Measurements from ENCODE around the gene PAEP. TPM values are rescaled to one million over a fixed set of nuclear protein-coding genes. Genes with fewer than 3 reads are reported as not detected.
"Not testable (repeated sequence)": the region's sequence is repeated elsewhere in the genome, so short reads cannot be mapped to it uniquely, and the experiment has no call there.

Gene PAEP
- total RNA-seq, 2 donors from 2014 or later, result not detected

GRCh38 chr9:135524130-135524861 is 37.3 kb upstream of the PAEP start:
- DNase-seq (no peak), ATAC-seq (no peak)
- intact Hi-C loops (cut with DNase I, micrococcal nuclease), result no loop called here

DNA sequence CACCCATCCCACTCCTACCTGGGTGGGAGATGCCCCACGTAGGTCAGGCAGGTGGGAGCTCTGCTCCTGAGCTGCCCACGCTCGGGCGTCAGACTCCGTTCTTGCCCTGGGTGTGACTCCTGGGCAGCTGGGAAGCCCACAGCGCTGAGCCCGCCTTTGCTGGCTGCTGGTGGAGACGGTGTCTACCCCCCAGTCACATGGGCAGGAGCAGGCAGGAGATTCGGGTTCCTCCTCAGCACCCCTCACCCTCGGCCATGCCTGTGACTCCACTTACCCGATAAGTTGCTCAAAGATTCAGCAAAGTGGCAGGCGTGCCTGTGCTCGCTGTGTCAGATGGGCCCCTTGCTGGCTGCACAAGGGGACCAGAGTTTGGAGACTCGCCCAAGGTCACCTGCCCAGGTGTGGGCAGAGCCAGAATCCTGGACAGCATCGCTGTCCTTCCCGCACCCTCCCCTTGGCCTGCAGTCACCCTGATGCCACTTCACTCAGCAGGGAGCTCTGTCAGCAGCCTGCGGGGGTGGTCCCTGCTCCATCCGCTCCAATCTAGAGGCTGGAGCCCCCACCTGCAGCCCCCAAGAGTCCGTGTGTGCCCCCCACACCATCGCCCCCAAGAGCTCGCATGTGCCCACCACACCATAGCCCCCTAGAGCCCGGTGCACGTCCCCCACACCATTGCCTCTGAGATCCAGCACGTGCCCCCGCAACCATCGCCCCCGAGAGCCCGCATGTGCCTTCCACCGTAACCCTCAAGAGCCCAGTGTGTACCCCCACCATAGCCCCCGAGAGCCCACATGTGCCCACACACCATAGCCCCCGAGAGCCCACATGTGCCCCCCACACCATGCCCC is 36.1 kb upstream of the PAEP start:
- no peak for DNase-seq
- intact Hi-C loops (cut with DNase I, micrococcal nuclease), result no loop called here
- no peak for ATAC-seq

- intact Hi-C loops (cut with DNase I, micrococcal nuclease), result no loop called here
- no peak for ATAC-seq
Measured at GRCh38 chr9:135526089-135526729, 35.3 kb upstream of the PAEP start.

DNA sequence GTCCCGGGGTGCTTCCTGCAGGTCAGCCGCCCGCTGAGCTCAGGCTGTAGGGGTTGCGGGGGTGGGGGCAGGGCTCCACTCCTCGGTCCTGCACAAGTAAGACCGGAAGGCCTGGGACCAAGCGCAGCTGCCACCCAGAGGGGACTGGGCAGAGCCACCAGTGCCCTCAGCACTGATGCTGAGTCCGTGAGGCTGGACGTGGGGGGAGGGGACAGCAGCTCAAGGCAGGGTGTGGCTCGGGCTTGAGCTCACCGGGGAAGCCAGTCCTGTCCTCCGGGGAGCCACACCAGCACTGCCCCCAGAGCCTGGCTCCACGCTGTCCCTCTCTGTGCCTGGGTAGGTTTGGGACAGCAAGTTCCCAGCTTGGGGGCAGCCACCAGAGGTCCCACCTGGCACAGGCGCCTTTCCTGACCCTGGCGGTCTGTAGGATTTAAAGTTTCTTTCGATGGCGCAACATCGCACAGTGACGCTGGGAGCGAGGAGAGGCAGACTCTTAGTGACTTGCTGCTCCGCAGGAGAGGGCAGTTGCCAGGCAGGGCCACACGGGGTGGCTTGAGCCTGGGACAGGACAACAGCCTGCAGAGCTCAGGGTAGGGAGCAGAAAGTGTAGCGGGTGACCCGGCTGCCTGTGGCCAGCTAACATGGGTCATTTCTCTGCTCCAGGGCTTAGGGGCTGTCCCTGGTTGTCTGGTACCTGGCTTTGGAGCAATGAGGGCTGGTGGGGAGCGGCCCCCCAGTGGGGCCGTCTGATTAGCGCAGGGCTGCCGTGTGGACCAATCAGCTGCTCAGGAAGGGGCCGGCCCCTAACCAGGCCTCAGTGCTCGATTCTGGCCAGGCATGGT is 34.6 kb upstream of the PAEP start:
- ATAC-seq, result no peak
- intact Hi-C loops (cut with DNase I, micrococcal nuclease), result no loop called here
- no peak for DNase-seq

More at GRCh38 chr9:135526089-135526729, 35.3 kb upstream of the PAEP start:
- DNase-seq, result no peak

DNA sequence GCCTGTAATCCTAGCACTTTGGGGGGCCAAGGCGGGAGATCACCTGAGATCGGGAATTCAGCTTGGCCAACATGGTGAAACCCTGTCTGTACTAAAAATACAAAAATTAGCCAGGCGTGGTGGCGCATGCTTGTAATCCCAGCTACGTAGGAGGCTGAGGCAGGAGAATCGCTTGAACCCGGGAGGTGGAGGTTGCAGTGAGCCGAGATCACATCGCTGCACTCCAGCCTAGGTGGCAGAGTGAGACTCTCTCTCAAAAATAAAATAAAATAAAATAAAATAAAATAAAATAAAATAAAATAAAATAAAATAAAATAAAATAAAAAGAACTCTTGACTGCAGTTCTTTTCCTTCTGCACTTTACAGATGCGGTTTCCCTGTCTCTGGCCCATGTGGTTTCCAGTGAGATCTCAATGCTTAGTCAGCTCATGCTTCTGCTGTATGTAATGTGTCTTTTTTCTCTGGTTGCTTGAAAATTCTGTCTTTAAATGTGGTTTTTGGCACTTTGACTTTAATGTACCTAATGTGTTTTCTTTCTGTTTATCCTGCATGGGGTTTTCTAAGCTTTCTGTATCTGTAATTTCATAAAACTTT is 32.6 kb upstream of the PAEP start:
- intact Hi-C loops (cut with DNase I, micrococcal nuclease); DNase-seq; ATAC-seq: not testable (repeated sequence)

GRCh38 chr9:135530146-135530545 is 31.4 kb upstream of the PAEP start:
- ATAC-seq (no peak), DNase-seq (no peak)
- intact Hi-C loops (cut with DNase I, micrococcal nuclease), result no loop called here

GRCh38 chr9:135531096-135531495 is 30.5 kb upstream of the PAEP start:
- intact Hi-C loops (cut with DNase I, micrococcal nuclease), result no loop called here
- DNase-seq, result no peak
- no peak for ATAC-seq

DNA sequence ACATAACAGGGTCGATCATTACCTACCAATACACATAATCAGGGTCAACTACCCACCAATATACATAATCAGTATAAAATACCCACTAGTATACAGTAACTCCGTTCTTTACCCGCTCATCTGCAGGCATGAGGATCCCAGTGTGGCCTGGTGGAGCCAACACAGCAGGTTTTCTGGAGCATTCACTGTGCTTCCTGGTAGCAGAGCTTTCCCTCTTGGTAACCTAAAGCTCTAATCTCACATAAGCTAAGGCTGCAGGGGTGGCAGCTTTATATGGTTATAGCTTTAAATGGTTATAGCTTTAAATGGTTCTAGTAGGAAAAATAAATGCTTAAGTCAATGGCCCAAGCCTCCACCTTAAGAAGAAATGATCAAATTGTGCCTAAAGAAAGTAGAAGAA is 28.4 kb upstream of the PAEP start:
- intact Hi-C loops (cut with DNase I, micrococcal nuclease), result no loop called here
- no peak for ATAC-seq

GRCh38 chr9:135533674-135534073 is 27.9 kb upstream of the PAEP start:
- DNase-seq, result no peak
- ATAC-seq, result no peak
- intact Hi-C loops (cut with DNase I, micrococcal nuclease), result no loop called here

More for the DNA sequence above, 28.4 kb upstream of the PAEP start:
- no peak for DNase-seq

- ATAC-seq, result peak; percentile 46
- intact Hi-C loops (cut with DNase I, micrococcal nuclease); DNase-seq: not testable (repeated sequence)
Measured at GRCh38 chr9:135534192-135534711, 27.3 kb upstream of the PAEP start.

DNA sequence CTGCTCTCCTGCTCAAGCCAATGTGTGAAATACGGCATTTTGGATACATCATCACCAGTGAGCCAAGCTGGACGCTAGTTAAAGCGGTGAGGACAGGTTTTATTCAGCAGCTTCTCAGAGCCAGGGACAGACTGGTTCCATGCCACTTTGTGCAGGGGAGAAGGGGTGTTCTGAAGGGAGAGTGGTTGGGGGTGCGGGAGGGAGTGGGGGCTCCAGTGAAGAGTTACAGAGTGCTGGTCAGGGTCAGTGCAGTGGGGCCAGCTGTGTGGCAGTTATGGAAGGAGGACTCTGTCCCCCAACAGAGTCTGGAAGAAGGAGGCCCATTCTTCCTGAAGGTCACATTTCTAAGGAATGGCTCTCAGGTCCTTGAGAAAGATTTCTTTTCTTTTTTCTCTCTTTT is 26.7 kb upstream of the PAEP start:
- DNase-seq; ATAC-seq; intact Hi-C loops (cut with DNase I, micrococcal nuclease): not testable (repeated sequence)

- intact Hi-C loops (cut with DNase I, micrococcal nuclease); DNase-seq; ATAC-seq: not testable (repeated sequence)
Measured at GRCh38 chr9:135535631-135536030, 25.9 kb upstream of the PAEP start.

DNA sequence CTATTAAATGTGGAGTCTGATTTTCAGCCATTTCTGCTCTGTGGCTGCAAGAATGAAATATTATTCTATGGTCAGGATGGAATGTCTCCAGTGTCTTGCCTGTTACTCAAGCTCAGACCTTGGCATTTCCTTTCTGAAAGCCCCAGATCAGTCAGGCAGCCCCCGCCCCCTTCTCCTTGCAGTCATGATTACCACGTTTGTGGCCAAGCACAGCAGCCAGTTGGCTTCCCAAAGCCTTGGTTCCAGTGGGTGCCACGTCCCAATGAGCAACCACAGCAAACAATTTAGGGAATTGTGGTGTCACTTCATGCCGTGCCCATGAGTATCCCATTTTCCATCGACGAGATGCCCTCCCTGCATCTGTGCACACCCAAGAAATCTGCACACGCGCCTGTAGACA is 25.3 kb upstream of the PAEP start:
- ATAC-seq, result no peak
- intact Hi-C loops (cut with DNase I, micrococcal nuclease), result no loop called here
- no peak for DNase-seq

- DNase-seq; ATAC-seq; intact Hi-C loops (cut with DNase I, micrococcal nuclease): not testable (repeated sequence)
Measured at GRCh38 chr9:135543262-135543894, 18.2 kb upstream of the PAEP start.

- DNase-seq (no peak), ATAC-seq (no peak)
- intact Hi-C loops (cut with DNase I, micrococcal nuclease), result no loop called here
Measured at GRCh38 chr9:135544981-135545635, 16.4 kb upstream of the PAEP start.

- DNase-seq; ATAC-seq; intact Hi-C loops (cut with DNase I, micrococcal nuclease): not testable (repeated sequence)
Measured at GRCh38 chr9:135545646-135546176, 15.8 kb upstream of the PAEP start, which contains the start of gene OBP2A. Gene OBP2A (plus strand): TSS chr9:135546126. CDS start chr9:135546181, 55 bp downstream.
